ENCODE results near the gene TUBB4A.

DNA sequence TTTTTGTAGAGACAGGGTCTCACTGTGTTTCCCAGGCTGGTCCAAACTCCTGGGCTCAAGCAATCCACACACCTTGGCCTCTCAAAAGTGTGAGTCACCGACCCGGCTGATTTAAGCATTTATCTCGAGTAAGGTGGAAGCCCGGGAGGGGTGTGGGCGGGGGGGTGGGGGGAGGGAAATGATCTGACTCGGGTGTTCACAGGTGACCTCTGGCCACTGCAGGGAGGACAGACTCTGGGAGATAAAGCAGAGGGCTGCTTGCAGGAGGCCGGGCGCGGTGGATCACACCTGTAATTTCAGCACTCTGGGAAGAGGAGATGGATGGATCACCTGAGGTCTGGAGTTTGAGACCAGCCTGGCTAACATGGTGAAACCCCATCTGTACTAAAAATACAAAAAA lies 28.5 kb downstream of the TUBB4A start:
- no peak for TF ChIP-seq POLR2AphosphoS5 (IDR thresholded peaks at IDR 0.05)
- TF ChIP-seq, protein P1, sequence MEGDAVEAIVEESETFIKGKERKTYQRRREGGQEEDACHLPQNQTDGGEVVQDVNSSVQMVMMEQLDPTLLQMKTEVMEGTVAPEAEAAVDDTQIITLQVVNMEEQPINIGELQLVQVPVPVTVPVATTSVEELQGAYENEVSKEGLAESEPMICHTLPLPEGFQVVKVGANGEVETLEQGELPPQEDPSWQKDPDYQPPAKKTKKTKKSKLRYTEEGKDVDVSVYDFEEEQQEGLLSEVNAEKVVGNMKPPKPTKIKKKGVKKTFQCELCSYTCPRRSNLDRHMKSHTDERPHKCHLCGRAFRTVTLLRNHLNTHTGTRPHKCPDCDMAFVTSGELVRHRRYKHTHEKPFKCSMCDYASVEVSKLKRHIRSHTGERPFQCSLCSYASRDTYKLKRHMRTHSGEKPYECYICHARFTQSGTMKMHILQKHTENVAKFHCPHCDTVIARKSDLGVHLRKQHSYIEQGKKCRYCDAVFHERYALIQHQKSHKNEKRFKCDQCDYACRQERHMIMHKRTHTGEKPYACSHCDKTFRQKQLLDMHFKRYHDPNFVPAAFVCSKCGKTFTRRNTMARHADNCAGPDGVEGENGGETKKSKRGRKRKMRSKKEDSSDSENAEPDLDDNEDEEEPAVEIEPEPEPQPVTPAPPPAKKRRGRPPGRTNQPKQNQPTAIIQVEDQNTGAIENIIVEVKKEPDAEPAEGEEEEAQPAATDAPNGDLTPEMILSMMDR (IDR thresholded peaks at IDR 0.05): no peak
